Activated CD8-positive, alpha-beta T cell treated with anti-CD3 and anti-CD28 coated beads for 36 hours (primary cell): ENCODE measurements around the gene CR1L. TPM values are rescaled to one million over a fixed set of nuclear protein-coding genes. Genes with fewer than 3 reads are reported as not detected.
"Not testable (repeated sequence)": the region's sequence is repeated elsewhere in the genome, so short reads cannot be mapped to it uniquely, and the experiment has no call there.

Source experiments
- ATAC-seq: fragments of 200-7000 bp; cut with Tn5 transposase; one replicate; pipeline ENCODE4 v1.10.0; 2021; ENCODE audit warnings: mild to moderate bottlenecking, moderate library complexity
- CTCF ChIA-PET: fragments of 350-600 bp; sonication (Branson Sonifier 250); formaldehyde crosslinking; loops from one replicate; lab custom pipeline; 2021; ENCODE audit warnings: antibody characterized with exemption; lab: Charles Lee
- POLR2A ChIA-PET: fragments of 350-600 bp; sonication (Branson Sonifier 250); formaldehyde crosslinking; loops from one replicate; lab custom pipeline; 2021; ENCODE audit warnings: antibody characterized with exemption; lab: Charles Lee
- DNase-seq: peaks from one replicate; pipeline ENCODE4 v3.0.0-alpha.2; 2020
- H3K27ac Mint-ChIP-seq: one replicate; pipeline ENCODE4 v1.8.0; 2021; ENCODE audit warnings: mild to moderate bottlenecking, mixed read lengths
- H3K27me3 Mint-ChIP-seq: one replicate; pipeline ENCODE4 v1.8.0; 2021; ENCODE audit warnings: mixed read lengths
- H3K36me3 Mint-ChIP-seq: one replicate; pipeline ENCODE4 v1.8.0; 2021; ENCODE audit warnings: low read depth, mixed read lengths
- H3K4me1 Mint-ChIP-seq: one replicate; pipeline ENCODE4 v1.8.0; 2021; ENCODE audit warnings: low read depth, mixed read lengths
- H3K4me3 Mint-ChIP-seq: one replicate; pipeline ENCODE4 v1.8.0; 2021; ENCODE audit warnings: mild to moderate bottlenecking, moderate library complexity, mixed read lengths
- H3K9me3 Mint-ChIP-seq: one replicate; pipeline ENCODE4 v1.8.0; 2021; ENCODE audit warnings: mixed read lengths
- CTCF ChIP-seq: fragments of 200-600 bp; IDR thresholded peaks from one replicate; pipeline ENCODE4 v1.8.0; 2022; ENCODE audit warnings: antibody characterized with exemption, mild to moderate bottlenecking
- intact Hi-C: fragments of 100-400 bp; cut with micrococcal nuclease; formaldehyde crosslinking; loops from one replicate; pipeline ENCODE4 v1.10.0; 2022
- total RNA-seq, 2 experiments: library from RNA; stranded (reverse); gene quantifications; one replicate each; pipeline ENCODE4 v1.2.3, GENCODE V29; 2021

Gene CR1L
- total RNA-seq, 2 experiments from 2014 or later, result not detected

GRCh38 chr1:207691841-207692240 is 46.9 kb downstream of the CR1L start:
- intact Hi-C loops, result no loop called here
- Mint-ChIP-seq H3K4me1 (no peaks in the 10 kb centered on the region), H3K9me3 (no peaks in the 10 kb centered on the region), H3K27ac (no peak overlapping the region), H3K36me3 (no peaks in the 10 kb centered on the region), H3K4me3 (no peak overlapping the region), H3K27me3 (peaks cover 4% of the 10 kb centered on the region)
- POLR2A ChIA-PET, result no interaction called here
- ATAC-seq (no peak), DNase-seq (no peak)
- TF ChIP-seq CTCF, result no peak
- CTCF ChIA-PET, result interaction anchor here (0.9 to 1.0 kb wide), 2 partner anchors 72 to 105 kb away, joined by 3 read pairs; no protein-coding TSS in a partner anchor

- H3K36me3 Mint-ChIP-seq, H3K27me3 Mint-ChIP-seq, H3K9me3 Mint-ChIP-seq, H3K27ac Mint-ChIP-seq, POLR2A ChIA-PET, ATAC-seq, intact Hi-C loops, DNase-seq, H3K4me3 Mint-ChIP-seq, H3K4me1 Mint-ChIP-seq: not testable (repeated sequence)
- CTCF ChIA-PET, result interaction anchor here (0.9 to 1.0 kb wide), 2 partner anchors 73 to 105 kb away, joined by 3 read pairs; no protein-coding TSS in a partner anchor
These were observed 47.4 kb downstream of the CR1L start for GRCh38 chr1:207692291-207692690.

- intact Hi-C loops, result no loop called here
- Mint-ChIP-seq H3K9me3 (no peaks in the 10 kb centered on the region), H3K27me3 (peaks cover 4% of the 10 kb centered on the region), H3K4me1 (no peaks in the 10 kb centered on the region), H3K4me3 (no peak overlapping the region), H3K36me3 (no peaks in the 10 kb centered on the region), H3K27ac (no peak overlapping the region)
- CTCF ChIA-PET, result no interaction called here
- no peak for TF ChIP-seq CTCF
- no peak for ATAC-seq
- POLR2A ChIA-PET, result no interaction called here
- DNase-seq, result no peak
These were observed 51.0 kb downstream of the CR1L start for GRCh38 chr1:207695891-207696290.

- DNase-seq (peak; percentile 64), ATAC-seq (peak; percentile 55)
- H3K4me1 Mint-ChIP-seq, result no peaks in the 10 kb centered on the region
- no peaks in the 10 kb centered on the region for H3K36me3 Mint-ChIP-seq
- no peaks in the 10 kb centered on the region for H3K9me3 Mint-ChIP-seq
- H3K27ac Mint-ChIP-seq, result no peak overlapping the region
- no peak overlapping the region for H3K4me3 Mint-ChIP-seq
- H3K27me3 Mint-ChIP-seq, result peaks cover 2% of the 10 kb centered on the region
- POLR2A ChIA-PET, result no interaction called here
- CTCF ChIA-PET, result interaction anchor here (1.2 to 2.4 kb wide), 13 partner anchors 11 to 120 kb away, joined by 3 to 10 read pairs (median 5); no protein-coding TSS in a partner anchor
- intact Hi-C loops, result no loop called here
- TF ChIP-seq CTCF, result peak; percentile 58
These were observed 54.0 kb downstream of the CR1L start for GRCh38 chr1:207698822-207699483.

GRCh38 chr1:207702317-207702716 is 57.4 kb downstream of the CR1L start:
- ATAC-seq (no peak), DNase-seq (no peak)
- Mint-ChIP-seq H3K9me3 (no peaks in the 10 kb centered on the region), H3K4me3 (no peak overlapping the region), H3K4me1 (no peaks in the 10 kb centered on the region), H3K27me3 (no peaks in the 10 kb centered on the region), H3K36me3 (no peaks in the 10 kb centered on the region), H3K27ac (no peak overlapping the region)
- CTCF ChIA-PET, result interaction anchor here (1.0 to 2.9 kb wide), 3 partner anchors 53 to 296 kb away, joined by 3 to 11 read pairs (median 3); no protein-coding TSS in a partner anchor
- POLR2A ChIA-PET, result no interaction called here
- no peak for TF ChIP-seq CTCF
- intact Hi-C loops, result no loop called here
